ENCODE data around the gene TSPAN2. TPM values are rescaled to one million over a fixed set of nuclear protein-coding genes. Genes with fewer than 3 reads are reported as not detected.

Gene TSPAN2
- total and polyA plus RNA-seq, 4 donors: 0.13 to 1.5 (median 0.30) TPM

DNA sequence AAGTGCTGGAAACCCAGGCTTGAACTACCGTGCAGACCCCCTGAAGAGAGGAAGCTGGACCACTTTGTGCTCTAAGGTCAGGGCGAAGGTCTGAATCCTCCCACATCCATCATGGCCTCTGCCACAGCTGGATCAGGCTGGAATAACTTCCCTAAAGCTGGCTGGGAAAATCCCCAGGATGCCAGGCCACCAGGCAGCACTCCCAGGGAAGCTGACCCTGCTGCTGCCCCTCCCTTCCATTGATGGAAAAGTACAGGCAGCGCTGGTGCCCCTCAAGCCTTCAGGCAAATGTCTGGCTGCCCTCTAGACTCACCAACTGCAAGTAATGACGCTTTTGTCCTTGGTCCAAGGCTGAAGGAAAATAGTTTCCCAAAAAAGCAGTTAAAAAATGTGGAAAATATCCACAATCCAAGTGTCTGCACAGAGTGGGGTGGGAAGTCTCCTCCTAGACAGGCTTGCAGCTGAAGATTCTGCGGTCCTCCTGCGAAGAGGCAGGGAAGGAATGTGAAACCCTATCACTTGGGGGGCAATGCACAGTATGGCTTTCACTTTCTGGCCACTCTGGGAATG lies 39.9 kb upstream of the TSPAN2 start:
- no peak overlapping the region for H3K9ac ChIP-seq (ENCODE audit: low read depth in 1 of 2, low read length in 2 of 2)
- no peaks in the 10 kb centered on the region for H3K4me1 ChIP-seq (ENCODE audit: control insufficient read depth in 4 of 4, insufficient read depth in 4 of 4, low read length in 3 of 4)
- H3K4me3 ChIP-seq (ENCODE audit: low read depth in 1 of 3, low read length in 3 of 3): no peak overlapping the region
- no peak for DNase-seq (ENCODE audit: low spot score)
- H3K36me3 ChIP-seq (ENCODE audit: control insufficient read depth in 4 of 4, insufficient read depth in 3 of 4, low read depth in 1 of 4, low read length in 3 of 4): no peaks in the 10 kb centered on the region
- no peak overlapping the region for H3K27ac ChIP-seq (ENCODE audit: low read depth in 1 of 2, low read length in 2 of 2)
- WGBS: 80% methylated on average over 6 of the region's 6 CpGs
- TF ChIP-seq JUND (IDR thresholded peaks at IDR 0.05) (no peak), NR2F2 (IDR thresholded peaks at IDR 0.05) (no peak), EGR1 (IDR thresholded peaks at IDR 0.05; ENCODE audit: low read depth in 2 of 2) (no peak), FOXA2 (IDR thresholded peaks at IDR 0.05) (no peak), YY1 (IDR thresholded peaks at IDR 0.05) (no peak), FOXA1 (IDR thresholded peaks at IDR 0.05) (no peak), HNF4A (conservative IDR thresholded peaks at IDR 0.05) (no peak), TAF1 (conservative IDR thresholded peaks at IDR 0.05) (no peak), GABPA (IDR thresholded peaks at IDR 0.05 in 1 of 2, conservative IDR thresholded peaks at IDR 0.05 in 1 of 2) (no peak)
- TF ChIP-seq, protein P1, sequence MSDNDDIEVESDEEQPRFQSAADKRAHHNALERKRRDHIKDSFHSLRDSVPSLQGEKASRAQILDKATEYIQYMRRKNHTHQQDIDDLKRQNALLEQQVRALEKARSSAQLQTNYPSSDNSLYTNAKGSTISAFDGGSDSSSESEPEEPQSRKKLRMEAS (IDR thresholded peaks at IDR 0.05): no peak
- TF ChIP-seq, protein P2, sequence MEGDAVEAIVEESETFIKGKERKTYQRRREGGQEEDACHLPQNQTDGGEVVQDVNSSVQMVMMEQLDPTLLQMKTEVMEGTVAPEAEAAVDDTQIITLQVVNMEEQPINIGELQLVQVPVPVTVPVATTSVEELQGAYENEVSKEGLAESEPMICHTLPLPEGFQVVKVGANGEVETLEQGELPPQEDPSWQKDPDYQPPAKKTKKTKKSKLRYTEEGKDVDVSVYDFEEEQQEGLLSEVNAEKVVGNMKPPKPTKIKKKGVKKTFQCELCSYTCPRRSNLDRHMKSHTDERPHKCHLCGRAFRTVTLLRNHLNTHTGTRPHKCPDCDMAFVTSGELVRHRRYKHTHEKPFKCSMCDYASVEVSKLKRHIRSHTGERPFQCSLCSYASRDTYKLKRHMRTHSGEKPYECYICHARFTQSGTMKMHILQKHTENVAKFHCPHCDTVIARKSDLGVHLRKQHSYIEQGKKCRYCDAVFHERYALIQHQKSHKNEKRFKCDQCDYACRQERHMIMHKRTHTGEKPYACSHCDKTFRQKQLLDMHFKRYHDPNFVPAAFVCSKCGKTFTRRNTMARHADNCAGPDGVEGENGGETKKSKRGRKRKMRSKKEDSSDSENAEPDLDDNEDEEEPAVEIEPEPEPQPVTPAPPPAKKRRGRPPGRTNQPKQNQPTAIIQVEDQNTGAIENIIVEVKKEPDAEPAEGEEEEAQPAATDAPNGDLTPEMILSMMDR (IDR thresholded peaks at IDR 0.05; ENCODE audit: low read depth, low read length, missing input control): no peak
- TF ChIP-seq, protein P3, sequence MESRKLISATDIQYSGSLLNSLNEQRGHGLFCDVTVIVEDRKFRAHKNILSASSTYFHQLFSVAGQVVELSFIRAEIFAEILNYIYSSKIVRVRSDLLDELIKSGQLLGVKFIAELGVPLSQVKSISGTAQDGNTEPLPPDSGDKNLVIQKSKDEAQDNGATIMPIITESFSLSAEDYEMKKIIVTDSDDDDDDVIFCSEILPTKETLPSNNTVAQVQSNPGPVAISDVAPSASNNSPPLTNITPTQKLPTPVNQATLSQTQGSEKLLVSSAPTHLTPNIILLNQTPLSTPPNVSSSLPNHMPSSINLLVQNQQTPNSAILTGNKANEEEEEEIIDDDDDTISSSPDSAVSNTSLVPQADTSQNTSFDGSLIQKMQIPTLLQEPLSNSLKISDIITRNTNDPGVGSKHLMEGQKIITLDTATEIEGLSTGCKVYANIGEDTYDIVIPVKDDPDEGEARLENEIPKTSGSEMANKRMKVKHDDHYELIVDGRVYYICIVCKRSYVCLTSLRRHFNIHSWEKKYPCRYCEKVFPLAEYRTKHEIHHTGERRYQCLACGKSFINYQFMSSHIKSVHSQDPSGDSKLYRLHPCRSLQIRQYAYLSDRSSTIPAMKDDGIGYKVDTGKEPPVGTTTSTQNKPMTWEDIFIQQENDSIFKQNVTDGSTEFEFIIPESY (IDR thresholded peaks at IDR 0.05): no peak
- H3K9me3 ChIP-seq (ENCODE audit: control insufficient read depth in 4 of 4, low read length in 3 of 4): no peaks in the 10 kb centered on the region
- H3K27me3 ChIP-seq (ENCODE audit: control insufficient read depth in 4 of 4, insufficient read depth in 4 of 4, low read length in 3 of 4): no peaks in the 10 kb centered on the region

DNA sequence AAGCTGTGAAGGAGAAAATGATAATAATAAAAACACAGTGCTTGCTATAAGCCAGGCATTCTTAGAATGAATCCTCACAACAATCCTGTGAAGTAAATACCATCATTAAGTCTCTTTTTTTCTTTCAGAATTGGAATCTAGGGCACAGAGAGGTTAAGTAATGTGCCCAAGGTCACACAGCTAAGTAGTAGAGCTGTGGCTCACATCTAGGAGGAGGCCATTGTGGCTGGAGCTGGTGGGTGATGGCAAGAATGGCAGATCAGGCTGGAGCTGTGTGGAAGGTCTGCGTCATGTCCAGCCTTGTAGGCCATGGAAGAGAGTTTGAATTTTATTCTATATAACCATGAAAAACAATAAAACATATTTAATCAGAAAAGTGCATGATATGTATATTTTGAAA lies 38.2 kb upstream of the TSPAN2 start:
- Histone ChIP-seq H3K4me3 (ENCODE audit: low read depth in 1 of 3, low read length in 3 of 3) (no peak overlapping the region), H3K9ac (ENCODE audit: low read depth in 1 of 2, low read length in 2 of 2) (no peak overlapping the region), H3K27ac (ENCODE audit: low read depth in 1 of 2, low read length in 2 of 2) (no peak overlapping the region), H3K4me1 (ENCODE audit: control insufficient read depth in 4 of 4, insufficient read depth in 4 of 4, low read length in 3 of 4) (no peaks in the 10 kb centered on the region), H3K36me3 (ENCODE audit: control insufficient read depth in 4 of 4, insufficient read depth in 3 of 4, low read depth in 1 of 4, low read length in 3 of 4) (no peaks in the 10 kb centered on the region), H3K27me3 (ENCODE audit: control insufficient read depth in 4 of 4, insufficient read depth in 4 of 4, low read length in 3 of 4) (no peaks in the 10 kb centered on the region), H3K9me3 (ENCODE audit: control insufficient read depth in 4 of 4, low read length in 3 of 4) (peaks cover 0 to 2% (median under 1%) of the 10 kb centered on the region in 4 donors)
- TF ChIP-seq, protein P3 (IDR thresholded peaks at IDR 0.05): no peak
- TF ChIP-seq EGR1 (IDR thresholded peaks at IDR 0.05; ENCODE audit: low read depth in 2 of 2): no peak
- TF ChIP-seq RAD21 (IDR thresholded peaks at IDR 0.05): no peak
- TF ChIP-seq, protein P4, sequence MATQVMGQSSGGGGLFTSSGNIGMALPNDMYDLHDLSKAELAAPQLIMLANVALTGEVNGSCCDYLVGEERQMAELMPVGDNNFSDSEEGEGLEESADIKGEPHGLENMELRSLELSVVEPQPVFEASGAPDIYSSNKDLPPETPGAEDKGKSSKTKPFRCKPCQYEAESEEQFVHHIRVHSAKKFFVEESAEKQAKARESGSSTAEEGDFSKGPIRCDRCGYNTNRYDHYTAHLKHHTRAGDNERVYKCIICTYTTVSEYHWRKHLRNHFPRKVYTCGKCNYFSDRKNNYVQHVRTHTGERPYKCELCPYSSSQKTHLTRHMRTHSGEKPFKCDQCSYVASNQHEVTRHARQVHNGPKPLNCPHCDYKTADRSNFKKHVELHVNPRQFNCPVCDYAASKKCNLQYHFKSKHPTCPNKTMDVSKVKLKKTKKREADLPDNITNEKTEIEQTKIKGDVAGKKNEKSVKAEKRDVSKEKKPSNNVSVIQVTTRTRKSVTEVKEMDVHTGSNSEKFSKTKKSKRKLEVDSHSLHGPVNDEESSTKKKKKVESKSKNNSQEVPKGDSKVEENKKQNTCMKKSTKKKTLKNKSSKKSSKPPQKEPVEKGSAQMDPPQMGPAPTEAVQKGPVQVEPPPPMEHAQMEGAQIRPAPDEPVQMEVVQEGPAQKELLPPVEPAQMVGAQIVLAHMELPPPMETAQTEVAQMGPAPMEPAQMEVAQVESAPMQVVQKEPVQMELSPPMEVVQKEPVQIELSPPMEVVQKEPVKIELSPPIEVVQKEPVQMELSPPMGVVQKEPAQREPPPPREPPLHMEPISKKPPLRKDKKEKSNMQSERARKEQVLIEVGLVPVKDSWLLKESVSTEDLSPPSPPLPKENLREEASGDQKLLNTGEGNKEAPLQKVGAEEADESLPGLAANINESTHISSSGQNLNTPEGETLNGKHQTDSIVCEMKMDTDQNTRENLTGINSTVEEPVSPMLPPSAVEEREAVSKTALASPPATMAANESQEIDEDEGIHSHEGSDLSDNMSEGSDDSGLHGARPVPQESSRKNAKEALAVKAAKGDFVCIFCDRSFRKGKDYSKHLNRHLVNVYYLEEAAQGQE (IDR thresholded peaks at IDR 0.05): no peak
- TF ChIP-seq JUND (IDR thresholded peaks at IDR 0.05): no peak
- no peak for TF ChIP-seq TAF1 (conservative IDR thresholded peaks at IDR 0.05)
- TF ChIP-seq, protein P2 (IDR thresholded peaks at IDR 0.05; ENCODE audit: low read depth, low read length, missing input control): no peak
- DNase-seq (ENCODE audit: low spot score): no peak
- WGBS: 95% methylated on average over 1 of the region's 1 CpG

Data from liver (tissue), 9 donors.